ENCODE measurements around the gene CITED2.

The CITED2 gene

DNA sequence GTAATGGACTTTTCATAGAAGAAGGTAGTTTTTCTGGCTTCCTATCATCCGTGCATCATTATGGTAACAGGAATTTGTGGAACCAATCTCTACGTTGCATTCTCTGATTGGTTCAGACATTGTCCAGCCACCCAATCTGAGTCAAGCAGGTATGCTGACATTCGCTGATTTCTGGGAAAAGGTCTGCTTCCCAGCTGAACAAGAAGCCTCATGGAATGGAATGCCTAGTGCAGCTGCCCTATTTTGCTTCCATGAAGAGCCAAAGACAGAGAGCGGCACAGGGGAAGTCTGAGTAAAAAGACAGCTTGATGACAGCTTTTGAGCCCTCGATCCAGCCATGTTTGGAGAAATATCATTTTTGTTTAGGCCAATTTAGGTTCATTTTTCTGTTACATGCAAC, 44.1 kb downstream of the CITED2 start:
- TF ChIP-seq, protein P1, sequence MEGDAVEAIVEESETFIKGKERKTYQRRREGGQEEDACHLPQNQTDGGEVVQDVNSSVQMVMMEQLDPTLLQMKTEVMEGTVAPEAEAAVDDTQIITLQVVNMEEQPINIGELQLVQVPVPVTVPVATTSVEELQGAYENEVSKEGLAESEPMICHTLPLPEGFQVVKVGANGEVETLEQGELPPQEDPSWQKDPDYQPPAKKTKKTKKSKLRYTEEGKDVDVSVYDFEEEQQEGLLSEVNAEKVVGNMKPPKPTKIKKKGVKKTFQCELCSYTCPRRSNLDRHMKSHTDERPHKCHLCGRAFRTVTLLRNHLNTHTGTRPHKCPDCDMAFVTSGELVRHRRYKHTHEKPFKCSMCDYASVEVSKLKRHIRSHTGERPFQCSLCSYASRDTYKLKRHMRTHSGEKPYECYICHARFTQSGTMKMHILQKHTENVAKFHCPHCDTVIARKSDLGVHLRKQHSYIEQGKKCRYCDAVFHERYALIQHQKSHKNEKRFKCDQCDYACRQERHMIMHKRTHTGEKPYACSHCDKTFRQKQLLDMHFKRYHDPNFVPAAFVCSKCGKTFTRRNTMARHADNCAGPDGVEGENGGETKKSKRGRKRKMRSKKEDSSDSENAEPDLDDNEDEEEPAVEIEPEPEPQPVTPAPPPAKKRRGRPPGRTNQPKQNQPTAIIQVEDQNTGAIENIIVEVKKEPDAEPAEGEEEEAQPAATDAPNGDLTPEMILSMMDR (IDR thresholded peaks at IDR 0.05; ENCODE audit: insufficient read depth, low read depth, low read length, missing control alignments), result no peak
- no peak overlapping the region for H3K4me3 ChIP-seq (ENCODE audit: low read depth, low read length)
- no peak for DNase-seq (ENCODE audit: low read depth)

DNA sequence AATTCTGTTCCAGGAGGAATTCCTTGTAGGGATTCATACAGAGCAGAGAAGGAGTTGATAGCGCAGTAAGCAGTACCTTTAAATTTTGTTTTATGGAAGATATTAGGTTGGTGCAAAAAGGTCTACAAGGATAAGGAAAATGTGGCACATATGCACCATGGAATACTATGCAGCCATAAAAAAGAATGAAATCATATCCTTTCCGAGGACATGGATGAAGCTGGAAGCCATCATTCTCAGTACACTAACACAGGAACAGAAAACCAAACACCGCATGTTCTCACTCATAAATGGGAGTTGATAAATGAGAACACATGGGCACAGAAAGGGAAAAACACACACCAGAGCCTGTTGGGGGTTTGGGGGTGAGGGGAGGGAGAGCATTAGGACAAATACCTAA, 45.2 kb downstream of the CITED2 start:
- no peak overlapping the region for H3K4me3 ChIP-seq (ENCODE audit: low read depth, low read length)
- TF ChIP-seq, protein P1 (IDR thresholded peaks at IDR 0.05; ENCODE audit: insufficient read depth, low read depth, low read length, missing control alignments), result no peak

DNA sequence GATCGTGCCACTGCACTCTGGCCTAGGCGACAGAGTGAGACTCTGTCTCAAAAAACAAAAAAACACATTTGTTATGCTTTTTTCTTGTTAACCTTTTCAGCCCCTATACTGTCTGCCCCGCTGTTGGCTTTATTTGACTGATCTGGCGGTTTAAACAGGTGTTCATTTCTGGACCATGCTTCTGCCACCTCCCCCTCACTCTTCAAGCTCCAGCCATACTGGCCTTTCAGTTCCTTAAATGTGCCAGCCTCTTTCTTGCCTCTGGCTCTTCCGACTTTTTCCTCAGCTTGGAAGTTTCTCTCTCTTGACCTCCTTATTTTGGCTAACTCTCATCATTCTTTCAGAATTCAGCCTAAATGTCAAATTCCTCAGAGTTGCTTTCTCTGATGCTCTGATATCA, 47.4 kb downstream of the CITED2 start:
- TF ChIP-seq, protein P1 (IDR thresholded peaks at IDR 0.05; ENCODE audit: insufficient read depth, low read depth, low read length, missing control alignments), result no peak
- no peak overlapping the region for H3K4me3 ChIP-seq (ENCODE audit: low read depth, low read length)
- peak; percentile 66 for DNase-seq (ENCODE audit: low read depth)

More for the DNA sequence above, 45.2 kb downstream of the CITED2 start:
- DNase-seq (ENCODE audit: low read depth), result no peak

DNA sequence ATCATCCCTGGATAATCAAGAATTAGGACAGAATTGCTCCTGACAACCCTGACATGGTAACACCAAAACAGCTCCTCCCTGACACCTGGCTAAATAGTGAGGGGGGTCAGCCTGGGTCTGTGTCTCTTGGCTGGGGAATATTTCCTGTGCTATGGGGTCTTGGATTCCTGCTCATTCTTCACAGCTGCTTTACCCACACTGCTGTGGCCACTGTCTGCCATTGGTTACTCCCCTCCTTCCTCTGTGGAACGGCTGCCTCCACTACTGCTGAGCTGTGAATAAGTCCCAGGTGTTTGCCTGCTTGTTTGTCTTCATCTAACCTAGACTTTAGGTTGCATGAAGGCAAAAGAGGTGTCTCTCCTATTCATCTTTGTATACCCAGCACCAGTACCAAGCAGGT, 48.8 kb downstream of the CITED2 start:
- TF ChIP-seq, protein P1 (IDR thresholded peaks at IDR 0.05; ENCODE audit: insufficient read depth, low read depth, low read length, missing control alignments), result no peak
- H3K4me3 ChIP-seq (ENCODE audit: low read depth, low read length), result no peak overlapping the region
- peak; percentile 17 for DNase-seq (ENCODE audit: low read depth)

DNA sequence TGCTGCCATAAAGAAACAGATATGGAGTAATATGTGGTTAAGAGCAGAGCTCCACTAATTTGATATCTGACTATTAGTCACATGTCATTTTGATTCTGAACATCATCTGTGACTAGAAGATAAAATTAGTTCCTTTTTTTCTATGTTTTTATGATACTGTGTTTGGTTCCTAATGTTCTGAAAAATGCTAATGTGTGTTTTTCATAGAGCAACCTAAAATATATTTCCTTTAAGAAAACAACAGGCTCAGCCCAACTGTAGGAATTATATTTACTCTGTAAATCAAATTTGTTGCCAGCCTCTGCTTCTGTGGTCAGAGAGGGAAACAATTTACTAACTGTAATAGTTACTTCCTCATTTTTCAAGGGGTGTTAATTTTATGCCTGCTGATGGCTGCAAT, 49.3 kb downstream of the CITED2 start:
- peak; percentile 35 for DNase-seq (ENCODE audit: low read depth)
- H3K4me3 ChIP-seq (ENCODE audit: low read depth, low read length), result no peak overlapping the region
- TF ChIP-seq, protein P1 (IDR thresholded peaks at IDR 0.05; ENCODE audit: insufficient read depth, low read depth, low read length, missing control alignments), result no peak

DNA sequence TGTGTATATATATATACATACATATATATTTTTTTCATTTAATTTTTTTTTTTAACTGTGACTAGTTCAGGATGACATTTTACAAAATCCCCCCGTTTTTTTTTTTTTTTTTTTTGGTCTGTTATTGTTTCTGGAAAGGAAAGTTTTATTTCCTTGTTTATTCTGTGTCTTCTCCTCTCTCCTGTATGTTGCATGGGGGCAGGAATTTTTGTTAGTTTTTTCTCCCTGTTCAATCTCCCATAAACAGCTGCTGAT, 50.2 kb downstream of the CITED2 start:
- H3K4me3 ChIP-seq (ENCODE audit: low read depth, low read length), result no peak overlapping the region
- DNase-seq (ENCODE audit: low read depth), result no peak
- TF ChIP-seq, protein P1 (IDR thresholded peaks at IDR 0.05; ENCODE audit: insufficient read depth, low read depth, low read length, missing control alignments), result no peak

DNA sequence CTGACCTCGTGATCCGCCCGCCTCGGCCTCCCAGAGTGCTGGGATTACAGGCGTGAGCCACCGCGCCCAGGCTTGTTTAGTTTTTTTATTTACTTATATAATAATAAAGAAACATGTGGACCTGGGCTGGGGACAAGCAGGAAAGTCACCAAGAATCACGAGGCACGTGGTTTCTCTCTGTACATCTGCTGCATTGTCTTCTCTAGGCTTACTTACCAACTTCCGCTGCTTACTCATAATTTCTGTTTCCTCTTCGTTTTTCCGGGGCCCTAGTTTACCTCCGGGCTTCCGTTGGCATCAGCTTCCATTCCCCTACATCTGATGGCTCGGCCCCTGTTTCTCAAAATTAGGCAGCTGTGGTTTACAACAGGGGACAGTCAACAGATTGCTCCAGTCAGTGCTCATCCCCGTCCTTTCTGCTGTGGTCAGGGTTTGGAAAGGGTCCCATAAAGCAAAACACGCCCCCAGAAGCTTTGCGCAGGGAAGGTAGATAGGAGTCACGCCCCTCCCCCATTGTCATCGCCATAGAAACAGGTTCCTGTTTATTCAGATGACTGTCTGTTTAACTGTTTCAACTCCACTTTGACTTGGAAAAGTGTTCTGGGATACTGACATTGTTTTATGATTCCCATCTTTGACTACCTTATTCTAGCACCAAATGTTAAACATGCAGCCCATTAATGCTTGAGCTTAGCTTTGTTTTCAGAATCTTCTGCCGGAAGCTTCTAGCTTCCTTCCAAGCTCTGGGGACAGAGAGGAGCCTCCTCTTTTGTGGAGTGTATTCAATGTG, 50.7 kb downstream of the CITED2 start:
- DNase-seq (ENCODE audit: low read depth), result peak; percentile 61
- H3K4me3 ChIP-seq (ENCODE audit: low read depth, low read length), result no peak overlapping the region
- TF ChIP-seq, protein P1 (IDR thresholded peaks at IDR 0.05; ENCODE audit: insufficient read depth, low read depth, low read length, missing control alignments), result no peak
